ENCODE measurements around the gene CCL3.

CCL3 gene

GRCh38 chr17:36055171-36055570 lies 34.8 kb downstream of the CCL3 start:
- Histone ChIP-seq H3K79me2 (ENCODE audit: control insufficient read depth, low read length) (no peaks in the 10 kb centered on the region), H3K36me3 (ENCODE audit: control insufficient read depth, low read length) (no peaks in the 10 kb centered on the region), H4K20me1 (ENCODE audit: control insufficient read depth, insufficient read depth, low read depth, low read length) (no peaks in the 10 kb centered on the region), H3K9me2 (replicated peaks; ENCODE audit: control insufficient read depth, low read length) (no peaks in the 10 kb centered on the region), H3F3A (ENCODE audit: control insufficient read depth, insufficient read depth) (no peaks in the 10 kb centered on the region), H3K4me2 (ENCODE audit: low read length) (no peak overlapping the region), H3K4me3 (ENCODE audit: low read length) (no peak overlapping the region), H3K4me1 (ENCODE audit: control insufficient read depth, low read length) (no peaks in the 10 kb centered on the region), H3K27ac (ENCODE audit: low read depth, low read length) (no peak overlapping the region), H3K9me3 (ENCODE audit: control insufficient read depth, insufficient read depth, low read length) (no peaks in the 10 kb centered on the region), H3K27me3 (ENCODE audit: control insufficient read depth, low read length) (no peaks in the 10 kb centered on the region; the same call in 1 of the 2 replicates)
- TF ChIP-seq CTCF (IDR thresholded peaks at IDR 0.05; ENCODE audit: low read depth, low read length, poor library complexity, severe bottlenecking) (no peak), EZH2phosphoT487 (IDR thresholded peaks at IDR 0.05; ENCODE audit: borderline replicate concordance, low read length) (no peak)

GRCh38 chr17:36049643-36050042 lies 40.3 kb downstream of the CCL3 start:
- no peaks in the 10 kb centered on the region for H3K9me3 ChIP-seq (ENCODE audit: control insufficient read depth, insufficient read depth, low read length)
- H3K27me3 ChIP-seq (ENCODE audit: control insufficient read depth, low read length) = 0 out of 2 replicates have a peak, but pooled peaks cover 2% of the 10 kb centered on the region
- no peaks in the 10 kb centered on the region for H3F3A ChIP-seq (ENCODE audit: control insufficient read depth, insufficient read depth)
- no peaks in the 10 kb centered on the region for H3K36me3 ChIP-seq (ENCODE audit: control insufficient read depth, low read length)
- H3K27ac ChIP-seq (ENCODE audit: low read depth, low read length) = no peak overlapping the region
- no peaks in the 10 kb centered on the region for H3K79me2 ChIP-seq (ENCODE audit: control insufficient read depth, low read length)
- no peak overlapping the region for H3K4me3 ChIP-seq (ENCODE audit: low read length)
- TF ChIP-seq CTCF (IDR thresholded peaks at IDR 0.05; ENCODE audit: low read depth, low read length, poor library complexity, severe bottlenecking) (no peak), EZH2phosphoT487 (IDR thresholded peaks at IDR 0.05; ENCODE audit: borderline replicate concordance, low read length) (no peak)
- no peaks in the 10 kb centered on the region for H3K4me1 ChIP-seq (ENCODE audit: control insufficient read depth, low read length)
- no peak overlapping the region for H3K4me2 ChIP-seq (ENCODE audit: low read length)
- no peaks in the 10 kb centered on the region for H4K20me1 ChIP-seq (ENCODE audit: control insufficient read depth, insufficient read depth, low read depth, low read length)
- no peaks in the 10 kb centered on the region for H3K9me2 ChIP-seq (replicated peaks; ENCODE audit: control insufficient read depth, low read length)

GRCh38 chr17:36048066-36048465 lies 41.9 kb downstream of the CCL3 start:
- Histone ChIP-seq H3K36me3 (ENCODE audit: control insufficient read depth, low read length) (no peaks in the 10 kb centered on the region), H3K79me2 (ENCODE audit: control insufficient read depth, low read length) (no peaks in the 10 kb centered on the region), H3F3A (ENCODE audit: control insufficient read depth, insufficient read depth) (no peaks in the 10 kb centered on the region), H4K20me1 (ENCODE audit: control insufficient read depth, insufficient read depth, low read depth, low read length) (no peaks in the 10 kb centered on the region), H3K9me3 (ENCODE audit: control insufficient read depth, insufficient read depth, low read length) (no peaks in the 10 kb centered on the region), H3K27ac (ENCODE audit: low read depth, low read length) (no peak overlapping the region), H3K4me2 (ENCODE audit: low read length) (no peak overlapping the region), H3K9me2 (replicated peaks; ENCODE audit: control insufficient read depth, low read length) (no peaks in the 10 kb centered on the region), H3K4me3 (ENCODE audit: low read length) (no peak overlapping the region), H3K4me1 (ENCODE audit: control insufficient read depth, low read length) (no peaks in the 10 kb centered on the region), H3K27me3 (ENCODE audit: control insufficient read depth, low read length) (0 out of 2 replicates have a peak, but pooled peaks cover 2% of the 10 kb centered on the region)
- TF ChIP-seq EZH2phosphoT487 (IDR thresholded peaks at IDR 0.05; ENCODE audit: borderline replicate concordance, low read length) = no peak
- TF ChIP-seq CTCF (IDR thresholded peaks at IDR 0.05; ENCODE audit: low read depth, low read length, poor library complexity, severe bottlenecking) = no peak

All from DOHH2 (cell line).